Neural progenitor cell (in vitro differentiated cells): ENCODE data around the gene CD74. TPM values are rescaled to one million over a fixed set of nuclear protein-coding genes. Genes with fewer than 3 reads are reported as not detected.

ENCODE experiments used
- DNase-seq: peaks from one replicate; pipeline ENCODE4 v3.0.0-alpha.2; 2016; ENCODE audit warnings: low spot score
- H2AFZ ChIP-seq: fragments of 200-600 bp; sonication (generic); replicated peaks from 2 replicates; pipeline ENCODE4 v1.6.1; 2016; ENCODE audit warnings: antibody characterized with exemption
- H3F3A ChIP-seq: fragments of 200-600 bp; sonication (generic); 2 replicates; pipeline ENCODE4 v1.6.1; 2016; ENCODE audit warnings: antibody characterized with exemption, low read depth
- H3K27ac ChIP-seq: fragments of 200-600 bp; sonication (generic); 2 replicates; pipeline ENCODE4 v1.5.1; 2016; ENCODE audit warnings: mild to moderate bottlenecking
- H3K27me3 ChIP-seq: fragments of 200-600 bp; sonication (generic); 2 replicates; pipeline ENCODE4 v1.6.1; 2016; ENCODE audit warnings: mild to moderate bottlenecking, moderate library complexity
- H3K36me3 ChIP-seq: fragments of 200-600 bp; sonication (generic); 2 replicates; pipeline ENCODE4 v1.5.1; 2016
- H3K4me1 ChIP-seq: fragments of 200-600 bp; sonication (generic); 2 replicates; pipeline ENCODE4 v1.6.1; 2016; ENCODE audit warnings: mixed run types
- H3K4me2 ChIP-seq: fragments of 200-600 bp; sonication (generic); 2 replicates; pipeline ENCODE4 v1.6.1; 2016
- H3K4me3 ChIP-seq: fragments of 200-600 bp; sonication (generic); 2 replicates; pipeline ENCODE4 v1.5.1; 2016
- H3K79me2 ChIP-seq: fragments of 200-600 bp; sonication (generic); 2 replicates; pipeline ENCODE4 v1.6.1; 2016; ENCODE audit warnings: low read depth
- H3K9ac ChIP-seq: fragments of 200-600 bp; sonication (generic); 2 replicates; pipeline ENCODE4 v1.6.1; 2016
- H3K9me3 ChIP-seq: fragments of 200-600 bp; sonication (generic); 2 replicates; pipeline ENCODE4 v1.5.1; 2016; ENCODE audit warnings: low read depth
- H4K20me1 ChIP-seq: fragments of 200-600 bp; sonication (generic); 2 replicates; pipeline ENCODE4 v1.6.1; 2016; ENCODE audit warnings: low read depth
- H3K27ac Mint-ChIP-seq: 3 replicates; pipeline ENCODE4 v1.8.0; 2021; ENCODE audit warnings: mixed read lengths
- H3K27me3 Mint-ChIP-seq: 2 replicates; pipeline ENCODE4 v1.8.0; 2022; ENCODE audit warnings: low read depth, mild to moderate bottlenecking, inconsistent platforms, moderate library complexity, mixed read lengths; ENCODE audit not compliant: insufficient read depth
- H3K36me3 Mint-ChIP-seq: 3 replicates; pipeline ENCODE4 v1.8.0; 2021; ENCODE audit warnings: mixed read lengths
- H3K4me1 Mint-ChIP-seq: 3 replicates; pipeline ENCODE4 v1.8.0; 2021; ENCODE audit warnings: mixed read lengths
- H3K4me3 Mint-ChIP-seq: 3 replicates; pipeline ENCODE4 v1.8.0; 2021; ENCODE audit warnings: mild to moderate bottlenecking, moderate library complexity, mixed read lengths
- H3K9me3 Mint-ChIP-seq: 3 replicates; pipeline ENCODE4 v1.8.0; 2020; ENCODE audit warnings: mixed read lengths
- CTCF ChIP-seq: fragments of 200-600 bp; sonication (generic); IDR thresholded peaks from 2 replicates; pipeline ENCODE4 v1.5.1; 2017; ENCODE audit warnings: antibody characterized with exemption, mild to moderate bottlenecking
- EZH2 ChIP-seq: fragments of 200-600 bp; sonication (generic); IDR thresholded peaks from 2 replicates; pipeline ENCODE4 v1.6.1; 2017; ENCODE audit warnings: antibody characterized with exemption, mild to moderate bottlenecking, moderate library complexity
- EZH2phosphoT487 ChIP-seq: fragments of 200-600 bp; sonication (generic); IDR thresholded peaks from 2 replicates; pipeline ENCODE4 v1.6.1; 2017; ENCODE audit warnings: antibody characterized with exemption
- total RNA-seq: library from RNA; depleted of rRNA; stranded (reverse); fragments of >200 nt; gene quantifications from 2 replicates; pipeline ENCODE4 v1.2.3, GENCODE V29; 2015; ENCODE audit warnings: low replicate concordance

The CD74 gene
- total RNA-seq, 1 donor from 2014 or later: 9.8 TPM

- Histone ChIP-seq H3K27ac (no peak overlapping the region), H2AFZ (no peak overlapping the region), H3K4me3 (peak overlapping the region; percentile 39), H3K36me3 (no peaks in the 10 kb centered on the region), H3K27me3 (no peaks in the 10 kb centered on the region), H3K4me2 (peak overlapping the region; percentile 71), H3K4me1 (peaks cover 13% of the 10 kb centered on the region), H3K79me2 (no peaks in the 10 kb centered on the region), H4K20me1 (no peaks in the 10 kb centered on the region), H3K9me3 (no peaks in the 10 kb centered on the region), H3K9ac (no peak overlapping the region), H3F3A (peaks cover 22% of the 10 kb centered on the region)
- peaks cover 8% of the 10 kb centered on the region for H3K27me3 Mint-ChIP-seq
- no peaks in the 10 kb centered on the region for H3K9me3 Mint-ChIP-seq
- H3K36me3 Mint-ChIP-seq: no peaks in the 10 kb centered on the region
- H3K27ac Mint-ChIP-seq: no peak overlapping the region
- TF ChIP-seq EZH2 (no peak), CTCF (peak; percentile 89)
- peak; percentile 79 for DNase-seq
- peak overlapping the region; percentile 30 for H3K4me3 Mint-ChIP-seq
- H3K4me1 Mint-ChIP-seq: peaks cover 15% of the 10 kb centered on the region
Measured at GRCh38 chr5:150458802-150459557, 46.3 kb upstream of the CD74 start.

GRCh38 chr5:150457562-150458240, 45.0 kb upstream of the CD74 start:
- Mint-ChIP-seq H3K27me3 (peaks cover 8% of the 10 kb centered on the region), H3K4me3 (peak overlapping the region; percentile 46), H3K27ac (no peak overlapping the region)

GRCh38 chr5:150457121-150457520, 44.4 kb upstream of the CD74 start:
- H2AFZ ChIP-seq: no peak overlapping the region
- DNase-seq: no peak

More at GRCh38 chr5:150457562-150458240, 45.0 kb upstream of the CD74 start:
- Histone ChIP-seq H4K20me1 (no peaks in the 10 kb centered on the region), H3F3A (peaks cover 14% of the 10 kb centered on the region), H3K27me3 (no peaks in the 10 kb centered on the region), H3K4me2 (no peak overlapping the region), H3K4me1 (peaks cover 13% of the 10 kb centered on the region), H3K4me3 (no peak overlapping the region), H3K79me2 (no peaks in the 10 kb centered on the region), H3K9ac (no peak overlapping the region), H3K9me3 (no peaks in the 10 kb centered on the region), H3K27ac (no peak overlapping the region), H3K36me3 (no peaks in the 10 kb centered on the region), H2AFZ (no peak overlapping the region)
- Mint-ChIP-seq H3K36me3 (no peaks in the 10 kb centered on the region), H3K4me1 (peaks cover 15% of the 10 kb centered on the region), H3K9me3 (no peaks in the 10 kb centered on the region)
- no peak for DNase-seq
- TF ChIP-seq EZH2phosphoT487 (no peak), CTCF (no peak), EZH2 (no peak)

More at GRCh38 chr5:150457121-150457520, 44.4 kb upstream of the CD74 start:
- H3K27me3 Mint-ChIP-seq: peaks cover 8% of the 10 kb centered on the region
- H3K36me3 Mint-ChIP-seq: no peaks in the 10 kb centered on the region
- H3K27ac Mint-ChIP-seq: peak overlapping the region; percentile 54
- Histone ChIP-seq H3K4me1 (peaks cover 13% of the 10 kb centered on the region), H3K9me3 (no peaks in the 10 kb centered on the region), H3K9ac (no peak overlapping the region), H3K79me2 (no peaks in the 10 kb centered on the region), H3K4me3 (no peak overlapping the region), H3K27me3 (no peaks in the 10 kb centered on the region), H3K27ac (no peak overlapping the region), H3K4me2 (no peak overlapping the region), H3F3A (peaks cover 14% of the 10 kb centered on the region), H3K36me3 (no peaks in the 10 kb centered on the region), H4K20me1 (no peaks in the 10 kb centered on the region)
- H3K4me3 Mint-ChIP-seq: no peak overlapping the region
- TF ChIP-seq CTCF: no peak
- no peak for TF ChIP-seq EZH2
- TF ChIP-seq EZH2phosphoT487: no peak
- no peaks in the 10 kb centered on the region for H3K9me3 Mint-ChIP-seq
- H3K4me1 Mint-ChIP-seq: peaks cover 15% of the 10 kb centered on the region
